Measurements from ENCODE around the gene IGFLR1.

IGFLR1 gene

GRCh38 chr19:35767288-35768081 is 25.2 kb upstream of the IGFLR1 start:
- Histone ChIP-seq H3K4me3 (ENCODE audit: insufficient read depth in 1 of 2, low read depth in 1 of 2, low read length in 2 of 2) (no peak overlapping the region), H3K79me1 (replicated peaks; ENCODE audit: low read length, poor library complexity, severe bottlenecking) (peaks cover 12% of the 10 kb centered on the region), H3K27ac (ENCODE audit: low read length, poor library complexity, severe bottlenecking) (no peak overlapping the region), H3K4me1 (ENCODE audit: control insufficient read depth, insufficient read depth, low read depth, low read length) (peaks cover 12% of the 10 kb centered on the region), H2BK15ac (ENCODE audit: low read depth, poor library complexity, severe bottlenecking) (no peak overlapping the region), H4K91ac (ENCODE audit: low read length) (no peak overlapping the region), H4K8ac (ENCODE audit: low read length) (no peak overlapping the region), H3K4ac (ENCODE audit: low read depth in 1 of 2, low read length in 2 of 2) (no peak overlapping the region), H3K4me2 (ENCODE audit: low read length, poor library complexity, severe bottlenecking) (no peak overlapping the region), H3K14ac (ENCODE audit: low read length in 2 of 2) (no peak overlapping the region), H3K27me3 (ENCODE audit: control insufficient read depth in 1 of 2, insufficient read depth in 1 of 2, low read length in 2 of 2) (no peaks in the 10 kb centered on the region), H2AK5ac (ENCODE audit: low read length, severe bottlenecking) (no peak overlapping the region), H3K9me3 (ENCODE audit: control insufficient read depth, low read length) (no peaks in the 10 kb centered on the region), H2BK5ac (ENCODE audit: low read depth, low read length, poor library complexity, severe bottlenecking) (no peak overlapping the region), H3K18ac (ENCODE audit: low read depth in 1 of 2, low read length in 2 of 2) (no peak overlapping the region), H2BK12ac (ENCODE audit: low read length in 2 of 2) (no peak overlapping the region), H3K23ac (ENCODE audit: low read length in 2 of 2) (no peak overlapping the region), H3K36me3 (ENCODE audit: control insufficient read depth in 1 of 2, insufficient read depth in 2 of 2, low read depth in 1 of 2, low read length in 2 of 2) (peaks cover 35 to 46% of the 10 kb centered on the region in 2 experiments), H2AFZ (ENCODE audit: low read depth, low read length) (no peak overlapping the region), H2BK120ac (ENCODE audit: low read depth, low read length) (no peak overlapping the region), H3K9ac (ENCODE audit: low read length) (no peak overlapping the region)
- no peak for DNase-seq
- WGBS, result 67% methylated on average over 34 of the region's 34 CpGs

- H2AFZ ChIP-seq (ENCODE audit: low read depth, low read length), result no peak overlapping the region
- H3K4ac ChIP-seq (ENCODE audit: low read depth in 1 of 2, low read length in 2 of 2), result no peak overlapping the region
- no peak overlapping the region for H3K14ac ChIP-seq (ENCODE audit: low read length in 2 of 2)
- no peak overlapping the region for H2AK5ac ChIP-seq (ENCODE audit: low read length, severe bottlenecking)
- peaks cover 43 to 53% of the 10 kb centered on the region in 2 experiments for H3K36me3 ChIP-seq (ENCODE audit: control insufficient read depth in 1 of 2, insufficient read depth in 2 of 2, low read depth in 1 of 2, low read length in 2 of 2)
- H4K8ac ChIP-seq (ENCODE audit: low read length), result no peak overlapping the region
- peaks cover 18% of the 10 kb centered on the region for H3K79me1 ChIP-seq (replicated peaks; ENCODE audit: low read length, poor library complexity, severe bottlenecking)
- H3K9me3 ChIP-seq (ENCODE audit: control insufficient read depth, low read length), result no peaks in the 10 kb centered on the region
- DNase-seq, result no peak
- peaks cover 12% of the 10 kb centered on the region for H3K4me1 ChIP-seq (ENCODE audit: control insufficient read depth, insufficient read depth, low read depth, low read length)
- H3K4me2 ChIP-seq (ENCODE audit: low read length, poor library complexity, severe bottlenecking), result no peak overlapping the region
- H2BK120ac ChIP-seq (ENCODE audit: low read depth, low read length), result no peak overlapping the region
- H3K9ac ChIP-seq (ENCODE audit: low read length), result no peak overlapping the region
- no peak overlapping the region for H3K18ac ChIP-seq (ENCODE audit: low read depth in 1 of 2, low read length in 2 of 2)
- no peak overlapping the region for H3K4me3 ChIP-seq (ENCODE audit: insufficient read depth in 1 of 2, low read depth in 1 of 2, low read length in 2 of 2)
- H2BK5ac ChIP-seq (ENCODE audit: low read depth, low read length, poor library complexity, severe bottlenecking), result no peak overlapping the region
- no peaks in the 10 kb centered on the region for H3K27me3 ChIP-seq (ENCODE audit: control insufficient read depth in 1 of 2, insufficient read depth in 1 of 2, low read length in 2 of 2)
- no peak overlapping the region for H2BK15ac ChIP-seq (ENCODE audit: low read depth, poor library complexity, severe bottlenecking)
- H2BK12ac ChIP-seq (ENCODE audit: low read length in 2 of 2), result no peak overlapping the region
- no peak overlapping the region for H4K91ac ChIP-seq (ENCODE audit: low read length)
- 92% methylated on average over 7 of the region's 11 CpGs for WGBS
- no peak overlapping the region for H3K23ac ChIP-seq (ENCODE audit: low read length in 2 of 2)
- H3K27ac ChIP-seq (ENCODE audit: low read length, poor library complexity, severe bottlenecking), result no peak overlapping the region
Observed at GRCh38 chr19:35766571-35767104, 24.4 kb upstream of the IGFLR1 start.

DNA sequence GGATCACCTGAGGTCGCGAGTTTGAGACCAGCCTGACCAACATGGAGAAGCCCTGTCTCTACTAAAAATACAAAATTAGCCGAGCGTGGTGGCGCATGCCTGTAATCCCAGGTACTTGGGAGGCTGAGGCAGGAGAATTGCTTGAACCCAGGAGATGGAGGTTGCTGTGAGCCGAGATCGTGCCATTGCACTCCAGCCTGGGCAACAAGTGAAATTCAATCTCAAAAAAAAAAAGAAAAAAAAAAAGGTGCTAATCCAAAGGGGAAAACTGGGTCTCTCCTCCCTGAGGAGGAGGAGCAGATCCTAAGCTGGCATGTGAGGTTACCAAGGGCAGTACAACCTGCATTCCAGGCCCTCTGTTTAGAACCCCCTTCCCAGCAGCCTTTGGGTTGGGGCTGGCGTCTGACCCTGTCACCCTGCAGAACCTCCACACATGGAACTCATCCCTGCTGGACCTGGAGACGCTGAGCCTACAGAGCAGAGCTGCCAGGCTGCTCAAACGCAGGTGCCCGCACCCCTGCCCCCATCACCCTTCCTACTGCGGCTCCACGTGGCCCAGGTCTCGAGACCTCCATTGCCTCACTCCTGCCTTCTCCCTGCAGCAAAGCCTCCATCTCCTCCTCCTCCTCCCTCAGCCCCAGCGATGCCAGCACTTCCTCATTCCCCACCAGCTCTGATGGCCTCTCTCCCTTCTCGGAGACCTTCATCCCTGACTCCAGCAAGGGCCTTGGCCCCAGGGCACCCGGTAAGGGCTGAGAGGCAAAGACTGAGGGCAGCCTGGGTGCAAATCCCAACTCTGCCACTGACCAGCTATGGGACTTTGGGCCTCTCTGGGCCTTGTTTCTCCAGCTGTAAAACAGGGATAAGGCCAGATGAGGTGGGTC is 22.4 kb upstream of the IGFLR1 start:
- peaks cover 60 to 67% of the 10 kb centered on the region in 2 experiments for H3K36me3 ChIP-seq (ENCODE audit: control insufficient read depth in 1 of 2, insufficient read depth in 2 of 2, low read depth in 1 of 2, low read length in 2 of 2)
- peaks cover 19% of the 10 kb centered on the region for H3K4me1 ChIP-seq (ENCODE audit: control insufficient read depth, insufficient read depth, low read depth, low read length)
- DNase-seq, result no peak
- no peak overlapping the region for H2BK120ac ChIP-seq (ENCODE audit: low read depth, low read length)
- H3K18ac ChIP-seq (ENCODE audit: low read depth in 1 of 2, low read length in 2 of 2), result no peak overlapping the region
- no peak overlapping the region for H3K23ac ChIP-seq (ENCODE audit: low read length in 2 of 2)
- 98% methylated on average over 15 of the region's 17 CpGs for WGBS
- no peak overlapping the region for H2AFZ ChIP-seq (ENCODE audit: low read depth, low read length)
- no peak overlapping the region for H3K4me2 ChIP-seq (ENCODE audit: low read length, poor library complexity, severe bottlenecking)
- no peak overlapping the region for H2BK15ac ChIP-seq (ENCODE audit: low read depth, poor library complexity, severe bottlenecking)
- H3K27ac ChIP-seq (ENCODE audit: low read length, poor library complexity, severe bottlenecking), result no peak overlapping the region
- no peaks in the 10 kb centered on the region for H3K27me3 ChIP-seq (ENCODE audit: control insufficient read depth in 1 of 2, insufficient read depth in 1 of 2, low read length in 2 of 2)
- no peak overlapping the region for H2BK5ac ChIP-seq (ENCODE audit: low read depth, low read length, poor library complexity, severe bottlenecking)
- H3K79me1 ChIP-seq (replicated peaks; ENCODE audit: low read length, poor library complexity, severe bottlenecking), result peaks cover 30% of the 10 kb centered on the region
- H3K4me3 ChIP-seq (ENCODE audit: insufficient read depth in 1 of 2, low read depth in 1 of 2, low read length in 2 of 2), result no peak overlapping the region
- H3K14ac ChIP-seq (ENCODE audit: low read length in 2 of 2), result no peak overlapping the region
- no peak overlapping the region for H4K8ac ChIP-seq (ENCODE audit: low read length)
- H4K91ac ChIP-seq (ENCODE audit: low read length), result no peak overlapping the region
- no peak overlapping the region for H3K9ac ChIP-seq (ENCODE audit: low read length)
- H2AK5ac ChIP-seq (ENCODE audit: low read length, severe bottlenecking), result no peak overlapping the region
- no peak overlapping the region for H2BK12ac ChIP-seq (ENCODE audit: low read length in 2 of 2)
- no peaks in the 10 kb centered on the region for H3K9me3 ChIP-seq (ENCODE audit: control insufficient read depth, low read length)
- H3K4ac ChIP-seq (ENCODE audit: low read depth in 1 of 2, low read length in 2 of 2), result no peak overlapping the region
